RKO (cell line): ENCODE measurements around the gene ESAM.

Experiments
- DNase-seq: peaks from one replicate; pipeline ENCODE4 v3.0.0-alpha.2; 2016; ENCODE audit warnings: low spot score

ESAM gene, protein sequence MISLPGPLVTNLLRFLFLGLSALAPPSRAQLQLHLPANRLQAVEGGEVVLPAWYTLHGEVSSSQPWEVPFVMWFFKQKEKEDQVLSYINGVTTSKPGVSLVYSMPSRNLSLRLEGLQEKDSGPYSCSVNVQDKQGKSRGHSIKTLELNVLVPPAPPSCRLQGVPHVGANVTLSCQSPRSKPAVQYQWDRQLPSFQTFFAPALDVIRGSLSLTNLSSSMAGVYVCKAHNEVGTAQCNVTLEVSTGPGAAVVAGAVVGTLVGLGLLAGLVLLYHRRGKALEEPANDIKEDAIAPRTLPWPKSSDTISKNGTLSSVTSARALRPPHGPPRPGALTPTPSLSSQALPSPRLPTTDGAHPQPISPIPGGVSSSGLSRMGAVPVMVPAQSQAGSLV

DNA sequence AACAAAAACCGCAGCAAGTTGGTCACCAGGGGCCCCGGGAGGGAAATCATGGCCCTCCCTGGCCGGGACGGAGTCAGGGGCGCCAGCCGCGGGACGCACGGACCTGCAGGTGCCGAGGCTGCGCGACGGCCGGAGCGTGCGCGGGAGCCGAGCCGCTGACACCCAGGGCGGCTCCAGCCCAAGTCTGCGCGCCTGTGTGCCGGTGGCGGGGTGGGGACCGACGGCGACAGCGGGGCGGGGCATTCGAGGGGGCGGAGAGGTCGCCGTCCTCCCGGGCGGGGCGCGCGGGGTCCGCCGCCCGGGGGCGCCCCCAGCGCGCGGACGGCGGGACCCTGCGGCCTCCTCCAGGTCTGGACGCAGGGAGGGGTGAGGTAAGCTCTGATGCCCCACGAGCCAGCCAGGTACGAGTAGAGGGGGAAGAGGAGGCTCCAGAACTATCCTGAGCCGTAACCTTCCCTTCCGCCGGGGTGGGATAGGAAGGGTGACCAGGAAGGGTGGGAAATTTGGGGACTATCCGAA is at the start of gene ESAM:
ESAM (minus strand) TSS at position 186 of the 519 bp plus-strand sequence; CDS start at position 50, 136 bp downstream.
- no peak for DNase-seq

DNA sequence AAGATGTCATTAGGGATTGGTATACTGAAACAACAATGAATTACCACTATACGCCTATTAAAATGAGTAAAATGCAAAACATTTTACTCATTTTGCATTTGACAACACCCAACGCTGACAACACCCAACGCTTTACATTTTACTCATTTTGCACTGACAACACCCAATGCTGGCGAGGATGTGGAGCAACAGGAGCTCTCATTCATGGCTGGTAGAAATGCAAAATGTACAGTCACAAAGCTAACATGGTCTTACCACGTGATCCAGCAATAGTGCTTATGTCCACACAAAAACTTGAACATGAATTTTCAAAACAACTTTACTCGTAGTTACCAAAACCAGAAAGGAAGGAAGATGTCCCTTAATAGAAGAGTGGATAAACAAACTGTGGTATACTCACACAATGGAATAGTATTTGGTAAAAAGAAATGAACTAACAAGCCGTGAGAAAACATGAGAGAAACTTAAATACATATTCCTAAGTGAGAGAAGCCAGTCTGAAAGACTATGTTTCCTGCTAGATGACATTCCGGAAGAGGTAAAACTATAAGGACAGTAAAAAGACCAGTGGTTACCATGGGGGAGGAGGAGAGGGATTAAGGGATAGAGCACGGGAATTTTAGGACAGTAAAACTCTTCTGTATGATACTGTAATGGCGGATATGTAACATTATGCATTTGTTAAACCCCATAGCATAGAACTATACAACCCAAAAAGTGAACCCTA is 49.5 kb upstream of the ESAM start:
- DNase-seq = no peak

DNA sequence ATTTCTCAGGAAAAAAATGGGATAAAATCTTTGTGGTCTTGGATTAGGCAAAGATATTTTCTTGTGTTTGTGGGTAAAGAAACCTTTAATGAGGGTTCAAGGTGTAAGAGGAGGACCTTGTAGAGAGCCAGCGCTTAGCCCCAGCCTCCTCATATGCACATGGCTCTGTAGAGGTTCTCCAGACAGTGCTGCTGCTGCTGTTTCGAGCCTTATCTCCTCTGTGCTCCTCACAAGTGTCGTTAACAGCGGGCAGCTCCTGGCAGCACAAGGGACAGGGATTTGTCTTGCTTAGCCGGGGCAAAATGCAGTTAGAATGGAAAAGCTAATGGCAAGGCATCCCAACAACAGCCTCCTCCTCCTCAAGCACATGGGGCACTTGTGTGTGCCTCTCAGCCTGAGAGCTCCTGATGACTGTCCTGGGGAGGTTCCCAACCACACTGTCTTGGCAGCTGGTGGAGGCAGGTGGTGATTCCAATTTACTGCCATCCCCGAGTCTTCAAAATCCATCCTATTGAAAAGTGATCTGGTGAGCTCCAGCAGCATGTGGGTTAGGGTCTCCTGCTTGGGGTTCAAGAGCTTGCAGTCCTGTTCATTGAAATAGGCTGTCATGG is 45.7 kb upstream of the ESAM start:
- no peak for DNase-seq

DNA sequence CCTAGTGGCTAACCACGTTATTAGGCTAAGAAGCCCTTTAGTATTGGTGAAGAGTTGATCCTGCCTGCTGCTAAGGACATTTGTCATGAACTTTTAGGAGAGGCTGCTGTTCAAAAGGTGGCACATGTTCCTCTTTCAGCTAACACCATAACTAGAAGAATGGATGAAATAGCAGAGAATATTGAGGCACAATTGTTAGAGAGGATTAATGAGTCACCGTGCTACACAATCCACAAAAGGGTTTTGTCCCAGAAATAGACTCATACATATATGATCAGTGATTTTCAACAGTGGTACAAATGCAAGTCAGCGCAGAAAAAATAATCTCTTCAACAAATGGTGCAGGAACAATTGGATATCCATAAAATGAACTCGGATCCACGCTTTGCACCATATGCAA is 45.1 kb upstream of the ESAM start:
- DNase-seq = no peak

DNA sequence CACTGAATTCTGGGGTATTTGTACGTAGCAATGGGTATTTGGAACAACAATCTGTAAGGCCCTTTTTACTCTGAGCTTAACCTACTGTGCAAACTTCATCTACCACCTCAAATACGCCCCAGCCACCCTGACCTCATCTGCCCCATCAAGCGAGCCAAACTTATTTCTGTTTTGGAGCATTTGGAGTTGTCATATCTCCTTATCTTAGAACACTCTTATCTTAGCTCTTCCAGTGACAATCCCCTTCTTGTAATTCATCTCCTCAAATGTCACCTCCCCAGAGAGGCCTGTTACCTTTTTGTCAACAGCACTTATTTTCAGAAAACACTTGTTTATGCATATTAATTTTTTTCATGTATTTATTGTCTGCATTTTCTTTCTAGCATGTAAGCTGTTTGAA is 42.8 kb upstream of the ESAM start:
- no peak for DNase-seq

DNA sequence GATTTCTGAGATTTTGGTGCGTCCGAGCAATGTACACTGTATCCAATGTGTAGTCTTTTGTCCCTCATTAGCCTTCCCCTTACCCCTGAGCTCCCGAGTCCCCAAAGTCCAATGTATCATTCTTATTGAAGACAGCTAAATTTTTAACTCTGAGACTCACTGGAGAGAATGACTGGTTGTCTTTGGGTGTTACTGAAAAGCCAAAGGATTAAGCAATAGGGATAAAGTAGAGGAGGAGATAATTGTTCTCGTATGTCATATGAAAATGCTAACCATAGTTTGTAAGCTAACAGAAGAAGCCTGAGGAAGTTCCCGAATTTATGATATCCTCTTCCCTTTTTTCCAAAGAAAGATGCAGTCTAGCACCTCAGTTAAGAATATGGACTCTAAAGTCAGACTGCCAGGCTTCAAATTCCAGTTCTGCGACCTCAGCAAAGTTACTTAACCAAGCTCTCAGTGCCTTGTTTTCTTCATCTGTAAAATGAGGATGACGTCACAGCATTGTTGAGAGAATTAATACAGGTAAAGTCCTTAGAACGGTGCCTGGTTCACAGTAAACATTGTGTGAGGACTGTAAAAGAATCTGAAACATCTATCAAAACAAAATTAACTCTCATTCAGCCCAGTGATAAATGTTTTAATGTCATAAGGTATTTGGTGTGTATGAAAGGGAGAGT is 39.7 kb upstream of the ESAM start:
- DNase-seq = no peak

DNA sequence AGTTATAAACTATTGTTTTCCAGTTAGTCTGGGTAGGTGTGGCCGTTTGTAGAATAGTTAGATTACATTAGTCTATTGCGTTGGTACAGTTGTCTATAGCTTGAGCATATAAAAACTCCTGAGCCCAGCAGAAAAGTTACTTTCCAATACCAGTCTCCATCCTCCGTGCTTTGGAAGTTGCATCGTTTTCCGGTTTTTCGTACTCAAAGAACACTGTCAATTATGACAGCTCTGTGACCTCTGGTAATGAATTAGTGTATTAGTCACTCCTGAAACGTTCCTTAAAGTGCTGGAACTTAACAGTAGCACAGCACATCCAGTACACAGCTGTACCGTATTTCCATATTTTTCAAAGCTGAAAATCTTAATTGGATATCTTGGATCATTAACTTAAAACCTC is 38.9 kb upstream of the ESAM start:
- DNase-seq = peak; percentile 92

DNA sequence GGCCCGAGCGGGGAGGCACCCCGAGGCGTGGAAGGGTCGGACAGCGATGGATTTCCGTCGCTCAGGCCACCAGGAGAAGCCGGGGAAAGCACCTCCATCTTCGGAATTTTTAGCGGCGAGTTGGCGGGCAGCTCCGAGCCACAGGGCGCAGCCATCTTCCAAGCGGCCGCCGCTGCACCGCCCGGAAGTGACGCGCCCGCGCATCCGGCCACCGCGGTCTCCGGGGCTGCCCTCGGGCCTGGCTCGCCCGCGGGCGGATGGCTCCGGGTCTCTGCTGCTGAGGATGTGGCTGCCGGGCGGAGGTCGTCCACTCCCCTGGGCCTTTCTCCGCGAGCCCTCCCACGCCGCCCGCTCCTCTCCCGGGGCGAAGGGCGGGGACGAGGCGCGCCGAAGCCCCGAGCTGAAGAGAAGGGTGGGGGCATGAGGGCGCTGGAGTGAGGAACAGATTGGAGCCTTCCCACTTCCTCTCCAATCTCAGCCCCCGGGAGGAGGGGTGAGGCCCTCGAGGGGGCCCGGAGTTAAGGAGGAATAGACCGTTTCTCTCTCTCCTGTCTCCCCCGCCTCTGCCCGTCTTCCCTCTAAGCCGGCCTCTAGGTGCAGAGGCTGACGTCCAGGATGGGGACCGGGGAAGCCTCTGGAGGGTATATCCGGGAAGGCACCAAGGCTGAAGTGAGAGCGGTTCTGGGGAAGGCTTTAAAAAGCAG is 38.3 kb upstream of the ESAM start, which contains the start of gene MSANTD2:
MSANTD2 (minus strand) TSS at position 181 of the 704 bp plus-strand sequence; CDS start at position 155, 26 bp downstream.
- DNase-seq = peak; percentile 74

DNA sequence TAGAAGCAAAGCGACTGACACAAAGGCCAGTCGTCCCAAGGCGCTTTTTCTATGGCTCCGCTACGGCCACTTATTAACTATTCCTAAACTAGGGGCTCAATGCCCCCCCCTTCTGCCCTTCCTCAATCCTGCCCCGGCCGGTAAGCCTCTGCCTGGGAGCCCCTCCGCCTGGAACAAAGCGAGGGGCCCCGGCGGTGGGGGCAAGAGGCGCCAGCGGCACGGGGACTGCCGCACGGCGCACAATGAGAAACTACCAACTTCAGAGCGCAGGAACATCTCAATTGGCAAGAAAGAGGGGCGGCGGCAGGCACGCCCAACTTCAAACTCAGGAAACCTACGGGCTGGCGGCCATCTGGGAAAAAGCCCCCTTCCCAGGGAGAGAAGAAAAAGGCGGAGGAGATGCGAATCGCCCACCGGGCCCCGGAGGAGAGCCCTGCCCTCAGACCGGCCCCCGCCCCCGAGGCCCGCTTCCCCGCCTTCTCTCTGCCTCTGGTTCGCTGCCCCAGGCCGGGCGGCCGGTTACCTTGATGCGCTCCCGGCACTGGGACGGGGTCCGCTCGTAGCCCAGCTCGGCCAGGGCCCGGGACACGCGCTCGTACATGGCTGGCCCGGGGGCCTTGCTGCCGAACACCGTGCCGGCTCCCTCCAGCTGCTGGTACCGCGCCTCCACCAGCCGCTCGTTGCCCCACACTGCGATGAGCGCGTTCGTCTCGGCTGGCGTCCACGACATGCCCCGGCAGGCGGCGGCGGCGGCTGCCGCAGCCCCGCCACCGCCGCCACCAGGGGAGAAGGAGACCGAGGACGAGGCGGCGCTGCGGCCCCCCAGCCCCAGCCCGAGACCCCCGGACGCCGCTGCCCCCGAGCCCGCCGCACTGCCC is 37.5 kb upstream of the ESAM start:
- DNase-seq = peak; percentile 50

DNA sequence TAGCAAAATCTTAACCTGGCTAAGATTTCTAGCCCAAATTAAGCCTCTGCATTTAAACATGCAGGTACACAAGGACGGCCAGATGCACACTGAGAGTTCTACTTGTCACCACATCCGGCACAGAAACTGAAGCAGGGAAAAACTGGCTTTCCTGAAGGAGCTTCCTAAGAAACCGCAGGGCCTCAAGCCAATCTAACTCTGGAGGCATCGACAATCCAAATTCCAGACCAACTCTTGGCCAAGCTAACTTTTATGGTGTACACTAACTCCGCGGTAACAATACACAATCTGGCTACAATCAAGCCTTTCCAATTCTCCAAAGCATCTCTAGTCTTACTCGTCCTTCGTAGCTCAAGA is 36.9 kb upstream of the ESAM start:
- DNase-seq = peak; percentile 86

DNA sequence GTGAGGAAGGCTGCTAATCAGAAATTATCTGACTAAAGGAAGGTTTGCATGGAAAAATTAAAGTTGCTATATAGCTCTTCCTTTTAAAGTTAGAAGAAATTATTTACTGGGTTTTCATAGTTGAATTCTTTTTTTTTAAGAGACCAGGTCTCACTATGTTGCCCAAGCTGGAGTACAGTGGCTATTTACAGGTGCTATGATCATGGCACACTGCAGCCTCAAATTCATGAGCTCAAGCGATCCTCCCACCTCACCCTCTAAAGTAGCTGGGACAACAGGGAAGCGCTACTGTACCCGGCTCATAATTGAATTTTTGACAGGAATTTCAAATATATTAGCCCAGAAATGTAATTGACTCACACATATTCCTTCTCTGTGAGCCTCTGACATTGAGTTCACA is 34.2 kb upstream of the ESAM start:
- no peak for DNase-seq

DNA sequence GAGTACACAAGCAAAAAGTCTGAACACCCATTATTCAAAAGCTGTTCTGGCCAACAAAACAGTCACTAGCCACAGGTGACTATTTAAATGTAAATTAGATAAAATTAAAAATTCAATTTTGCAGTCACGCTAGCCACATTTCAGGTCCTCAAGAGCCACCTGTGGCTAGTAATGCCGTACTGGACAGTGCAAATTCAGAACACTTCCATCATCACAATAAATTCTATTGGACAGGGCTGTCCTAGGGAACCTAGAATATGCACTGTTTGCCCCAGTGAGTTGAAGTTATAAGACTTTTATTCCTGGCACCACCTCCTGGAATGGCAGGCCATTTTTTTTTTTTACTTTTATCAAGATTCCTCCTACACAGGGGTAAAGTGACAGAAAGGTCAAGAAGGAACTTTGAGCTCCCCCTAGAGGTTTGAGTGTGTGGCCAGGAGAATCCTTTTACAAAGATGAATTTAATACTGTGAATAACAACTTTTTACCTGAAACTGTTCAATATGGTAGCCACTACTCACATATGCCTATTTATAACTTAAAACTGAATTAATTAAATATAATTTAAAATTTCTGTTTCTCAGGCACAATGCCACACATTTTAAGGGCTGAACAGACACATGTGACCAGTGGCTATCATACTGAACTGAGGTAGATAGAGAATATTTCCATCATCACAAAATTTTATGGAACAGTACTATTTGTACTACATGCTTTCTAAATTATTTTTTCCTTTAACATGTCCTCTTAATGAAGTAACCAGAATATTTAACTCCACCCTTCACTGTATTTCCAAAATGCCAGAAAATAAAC is 31.6 kb upstream of the ESAM start:
- DNase-seq = peak; percentile 74

DNA sequence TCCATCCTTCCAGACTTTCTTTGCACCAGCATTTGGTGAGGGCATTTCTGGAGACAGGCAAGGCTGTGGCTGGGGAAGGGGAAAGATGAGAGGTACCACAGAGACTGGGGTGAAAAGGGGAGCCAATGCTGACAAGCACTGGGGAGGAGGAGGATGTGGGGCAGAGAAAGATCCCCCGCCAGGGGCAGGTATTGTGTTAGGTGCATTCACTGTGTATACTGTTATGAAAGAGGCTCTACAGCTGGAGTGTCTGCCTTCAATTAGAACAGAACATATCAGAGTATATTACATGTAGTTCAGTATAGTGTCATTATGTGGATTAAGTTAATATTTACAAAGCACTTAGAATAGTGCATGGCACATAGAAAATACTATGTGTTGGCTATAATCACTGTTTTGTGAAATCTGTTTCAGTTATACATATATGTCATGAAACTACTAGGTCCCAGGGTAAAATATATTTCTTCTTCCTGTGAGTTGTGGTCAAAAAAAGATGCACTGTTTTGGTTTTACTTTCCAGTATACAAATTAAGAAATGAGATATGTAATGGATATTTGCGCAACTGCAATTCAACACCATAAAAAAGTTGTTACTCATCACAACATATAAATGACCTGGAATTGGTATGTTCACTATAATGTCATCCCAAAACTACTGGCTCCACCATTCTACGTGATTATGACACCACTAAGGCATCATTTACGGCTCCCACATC is 29.7 kb upstream of the ESAM start:
- no peak for DNase-seq

DNA sequence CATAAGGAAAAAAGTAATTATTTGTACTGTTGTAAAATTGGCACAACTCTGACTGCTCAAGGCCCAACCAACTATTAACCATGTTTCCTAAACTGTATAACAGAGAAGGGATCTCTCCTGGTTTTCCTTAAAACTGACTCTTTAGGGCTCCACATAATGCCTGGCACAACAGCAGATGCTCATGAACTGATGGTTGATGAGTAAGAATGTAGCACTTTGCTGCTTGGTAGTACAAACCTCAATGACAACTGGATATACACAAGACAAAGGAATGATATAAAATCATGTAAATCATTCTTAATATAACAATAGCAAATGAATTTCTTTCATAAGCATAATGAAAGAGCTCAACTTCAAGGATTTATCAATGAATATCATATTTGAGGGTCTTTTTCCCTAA is 26.4 kb upstream of the ESAM start:
- peak; percentile 15 for DNase-seq

DNA sequence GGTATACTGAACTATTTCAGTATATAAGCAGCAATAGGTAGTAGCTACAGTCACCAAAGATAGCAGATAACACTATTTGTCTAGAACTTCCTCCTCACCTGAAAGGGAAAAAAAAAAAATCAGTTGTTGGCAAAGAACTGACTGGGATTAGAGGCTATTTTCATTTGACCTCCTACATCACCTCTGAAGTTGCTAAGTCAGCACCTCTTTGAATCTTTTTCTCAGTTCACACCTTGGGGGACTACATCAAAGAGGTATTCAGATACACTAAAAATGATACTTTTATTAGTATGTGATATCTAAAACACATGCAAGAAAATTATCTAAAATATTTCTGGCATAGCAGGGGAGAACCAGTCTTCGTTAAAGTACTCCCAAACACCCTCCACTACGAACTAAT is 22.0 kb upstream of the ESAM start:
- no peak for DNase-seq

DNA sequence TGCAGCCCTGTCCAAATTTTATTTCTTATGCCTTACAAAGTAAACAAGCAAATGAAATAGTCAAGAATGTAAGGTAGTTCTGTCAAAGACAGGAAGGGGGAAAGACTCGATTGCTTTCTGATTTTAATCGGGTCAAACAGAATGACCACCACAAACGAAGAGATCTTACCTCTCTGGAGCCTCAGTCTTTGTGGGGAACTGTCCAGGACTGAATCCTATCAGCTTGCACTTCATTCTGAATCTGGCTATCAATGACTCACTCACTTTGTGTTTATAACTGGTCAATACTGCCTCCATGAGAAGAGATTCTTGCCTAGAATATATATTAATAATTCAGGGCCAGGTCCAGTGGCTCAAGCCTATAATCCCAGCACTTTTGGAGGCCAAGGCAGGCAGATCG is 20.9 kb upstream of the ESAM start:
- DNase-seq = no peak

DNA sequence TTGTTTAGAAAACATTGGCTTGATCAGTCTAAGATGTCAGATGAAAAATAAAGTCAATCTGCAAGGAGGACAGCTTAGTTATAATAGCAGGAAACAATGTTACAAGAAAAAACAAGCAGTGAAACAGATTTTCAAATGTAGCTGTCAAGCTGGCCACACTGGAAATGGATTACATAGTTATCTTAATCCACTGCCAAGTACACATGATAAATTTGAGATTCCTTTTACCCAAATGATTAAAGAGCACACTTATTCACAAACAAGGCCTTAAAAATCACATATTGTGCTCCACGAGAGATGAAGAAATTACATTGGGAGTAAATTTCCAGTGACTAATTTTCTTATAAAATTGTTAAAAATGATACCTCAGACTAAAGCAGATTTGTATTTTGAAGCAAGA is 17.5 kb upstream of the ESAM start:
- no peak for DNase-seq

DNA sequence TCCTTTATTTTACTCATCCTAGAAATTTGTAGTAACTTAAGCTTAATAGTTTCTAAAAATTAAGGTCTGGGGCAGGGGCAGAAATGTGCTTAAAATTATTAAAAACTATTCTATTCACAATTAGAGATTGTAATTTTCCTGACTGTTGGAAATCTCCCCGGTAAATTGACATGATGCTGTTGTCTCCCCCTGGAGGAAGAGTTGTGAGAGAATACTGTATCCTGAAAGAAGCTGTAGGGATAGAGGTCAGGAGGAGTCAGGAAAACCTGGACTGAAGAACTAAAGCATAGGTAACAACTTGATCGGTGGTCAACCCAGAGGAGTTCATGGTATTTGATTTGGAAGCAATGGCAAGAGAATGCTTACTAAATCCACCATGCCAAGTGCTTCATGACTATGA is 16.2 kb upstream of the ESAM start:
- DNase-seq = no peak
